Gastrocnemius medialis (tissue), 4 donors: ENCODE measurements around the gene LGI1. TPM values are rescaled to one million over a fixed set of nuclear protein-coding genes. Genes with fewer than 3 reads are reported as not detected.
"Not testable (repeated sequence)": the region's sequence is repeated elsewhere in the genome, so short reads cannot be mapped to it uniquely, and the experiment has no call there.

ENCODE experiments used
- ATAC-seq, 2 donors: fragments of 150-250 bp; one replicate each; pipeline ENCODE4 v1.9.1; 2016
- DNase-seq, 2 donors: peaks; one replicate each; pipeline ENCODE4 v3.0.0-alpha.2; 2019
- H3K27ac ChIP-seq, 4 donors: fragments of 200-600 bp; sonication (generic); 1 replicate in 1 of 4; 2 replicates in 3 of 4; pipeline ENCODE4 v1.5.1; 2016 to 2018; ENCODE audit warnings: mild to moderate bottlenecking in 2 of 4, moderate library complexity in 1 of 4
- H3K27me3 ChIP-seq, 3 donors: fragments of 200-600 bp; sonication (generic) in 2 of 3; 1 replicate in 1 of 3; 2 replicates in 2 of 3; pipeline versions ENCODE4 v1.5.1 to v1.6.0; 2016 to 2019; ENCODE audit warnings: mild to moderate bottlenecking in 1 of 3, moderate library complexity in 1 of 3
- H3K36me3 ChIP-seq, 2 donors: fragments of 200-600 bp; sonication (generic) in 1 of 2; one replicate each; pipeline ENCODE4 v1.5.1; 2017 to 2018
- H3K4me1 ChIP-seq, 2 donors: fragments of 200-600 bp; sonication (generic) in 1 of 2; one replicate each; pipeline ENCODE4 v1.5.1; 2016 to 2017; ENCODE audit warnings: mild to moderate bottlenecking in 2 of 2
- H3K4me3 ChIP-seq, 4 donors: fragments of 200-600 bp; sonication (generic) in 3 of 4; 1 replicate in 1 of 4; 2 replicates in 3 of 4; pipeline ENCODE4 v1.5.1; 2016 to 2019; ENCODE audit warnings: mild to moderate bottlenecking in 2 of 4
- H3K9me3 ChIP-seq, 3 donors: fragments of 200-600 bp; sonication (generic) in 2 of 3; 1 replicate in 1 of 3; 2 replicates in 2 of 3; pipeline ENCODE4 v1.5.1; 2016 to 2019
- CTCF ChIP-seq, 5 experiments: fragments of 450-650 bp in 3 of 5; fragments of 200-600 bp in 2 of 5; sonication (generic) in 2 of 5; IDR thresholded peaks in 4 of 5; conservative IDR thresholded peaks in 1 of 5; 1 replicate in 4 of 5; 2 replicates in 1 of 5; pipeline ENCODE4 v1.5.1; 2016 to 2019; ENCODE audit warnings: antibody characterized with exemption in 5 of 5, mild to moderate bottlenecking in 3 of 5, moderate library complexity in 3 of 5
- POLR2A ChIP-seq, 2 donors: fragments of 450-650 bp; IDR thresholded peaks; one replicate each; pipeline ENCODE4 v1.6.1; 2017; ENCODE audit warnings: antibody characterized with exemption in 2 of 2, mild to moderate bottlenecking in 2 of 2, moderate library complexity in 2 of 2
- in situ Hi-C, 4 donors: fragments of 200-750 bp; cut with MboI; loops; one replicate each; pipeline versions ENCODE4 v1.15.0 to v1.8.0; 2017; ENCODE audit warnings: low sequenced_read_pairs in 4 of 4
- intact Hi-C: fragments of 100-400 bp; cut with DNase I; formaldehyde crosslinking; loops from one replicate; pipeline ENCODE4 v1.15.1; 2023; ENCODE audit warnings: low total_unique reads
- total RNA-seq, 4 donors: library from RNA; depleted of rRNA; stranded (reverse); fragments of >200 nt; gene quantifications; one replicate each; pipeline versions ENCODE4 v1.1.0 to v1.2.3, GENCODE V29; 2016

LGI1 gene
- total RNA-seq, 4 donors from 2014 or later, result 0.33 to 12.6 TPM; not detected in 2

DNA sequence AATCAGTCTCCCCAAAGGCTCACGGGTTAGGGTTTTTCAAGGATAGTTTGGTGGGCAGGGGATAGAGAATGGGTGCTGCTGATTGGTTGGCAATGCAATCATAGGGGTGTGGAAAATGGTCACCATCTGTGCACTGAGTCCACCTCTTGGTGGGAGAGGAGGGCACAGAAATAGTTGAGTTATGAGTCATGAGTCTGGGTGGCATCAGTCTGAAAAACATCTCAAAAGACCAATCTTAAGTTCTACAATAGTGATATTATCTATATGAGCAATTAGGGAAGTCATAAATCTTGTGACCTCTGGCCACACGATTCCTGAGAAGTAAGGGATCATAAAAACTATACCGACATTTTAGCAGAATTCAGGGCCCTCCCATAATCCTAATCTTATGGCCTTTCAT is 62.7 kb downstream of the LGI1 start:
- ATAC-seq (no peak), DNase-seq (no peak)
- TF ChIP-seq CTCF (IDR thresholded peaks at IDR 0.05 in 4 of 5, conservative IDR thresholded peaks at IDR 0.05 in 1 of 5), result no peak
- TF ChIP-seq POLR2A (IDR thresholded peaks at IDR 0.05), result no peak
- intact Hi-C loops (no loop called here), in situ Hi-C loops (no loop called here)
- no peaks in the 10 kb centered on the region for H3K9me3 ChIP-seq
- no peak overlapping the region for H3K4me3 ChIP-seq
- no peak overlapping the region for H3K27ac ChIP-seq
- no peaks in the 10 kb centered on the region for H3K27me3 ChIP-seq
- H3K4me1 ChIP-seq, result peaks cover 3 to 8% of the 10 kb centered on the region in 2 donors
- H3K36me3 ChIP-seq, result no peaks in the 10 kb centered on the region

DNA sequence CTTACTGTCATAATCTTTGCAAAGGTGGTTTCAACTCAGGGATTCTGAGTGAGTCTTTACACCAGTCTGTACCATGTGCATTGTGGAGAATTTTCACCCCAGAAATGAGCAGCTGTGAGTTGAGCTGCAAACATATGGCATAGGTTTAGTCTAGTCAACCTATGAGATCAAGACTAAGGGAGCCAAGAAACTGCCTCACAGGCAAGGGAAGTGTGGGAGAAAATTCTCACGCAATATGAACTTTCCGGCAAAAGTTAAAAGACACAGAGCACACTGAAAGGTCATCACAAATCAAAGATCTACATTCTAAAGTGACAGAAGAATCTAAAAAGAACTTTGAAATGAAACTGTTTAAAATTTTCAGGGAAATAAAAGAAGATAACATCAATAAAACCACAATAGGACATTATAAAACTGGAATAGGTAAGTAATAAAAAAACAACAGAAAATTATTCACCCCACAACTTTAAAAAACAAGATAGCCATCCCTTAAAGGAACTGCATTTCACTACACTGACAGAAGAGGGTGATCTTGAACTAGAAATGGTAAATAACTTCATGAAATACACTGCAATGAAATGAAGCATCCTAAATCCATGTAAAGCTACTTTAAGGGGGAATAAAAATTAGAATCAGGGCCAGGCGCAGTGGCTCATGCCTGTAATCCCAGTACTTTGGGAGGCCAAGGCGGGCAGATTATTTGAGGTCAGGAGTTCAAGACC is 63.5 kb downstream of the LGI1 start:
- no peak overlapping the region for H3K27ac ChIP-seq
- intact Hi-C loops, result no loop called here
- no peaks in the 10 kb centered on the region for H3K9me3 ChIP-seq
- H3K36me3 ChIP-seq, result no peaks in the 10 kb centered on the region
- DNase-seq (no peak), ATAC-seq (no peak)
- no peak for TF ChIP-seq POLR2A (IDR thresholded peaks at IDR 0.05)
- no peak for TF ChIP-seq CTCF (IDR thresholded peaks at IDR 0.05 in 4 of 5, conservative IDR thresholded peaks at IDR 0.05 in 1 of 5)
- no peak overlapping the region for H3K4me3 ChIP-seq
- peaks cover 2% of the 10 kb centered on the region in 2 donors for H3K4me1 ChIP-seq
- in situ Hi-C loops, result no loop called here
- H3K27me3 ChIP-seq, result no peaks in the 10 kb centered on the region

DNA sequence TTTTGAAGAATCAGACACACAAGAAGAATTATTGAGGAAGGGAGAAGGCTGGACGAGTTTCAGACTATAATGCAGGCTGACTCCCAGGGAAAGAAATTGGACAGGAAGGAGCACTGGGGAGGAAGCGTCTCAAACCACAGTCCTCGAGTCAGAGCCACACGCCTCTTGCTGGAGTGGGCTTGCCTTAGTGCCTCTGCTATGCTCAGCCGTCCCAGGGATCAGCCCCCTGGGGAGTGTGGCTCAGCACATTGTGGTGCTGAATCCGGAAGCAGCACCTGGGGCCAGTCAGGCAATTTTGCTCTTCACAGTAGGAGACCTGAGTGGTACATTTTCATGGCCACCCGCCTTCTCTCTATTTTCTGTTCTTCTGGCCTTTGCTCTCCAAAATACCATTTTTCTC is 68.6 kb downstream of the LGI1 start:
- Histone ChIP-seq H3K27me3 (no peaks in the 10 kb centered on the region), H3K4me1 (no peaks in the 10 kb centered on the region), H3K4me3 (no peak overlapping the region), H3K27ac (no peak overlapping the region), H3K9me3 (no peaks in the 10 kb centered on the region), H3K36me3 (no peaks in the 10 kb centered on the region)
- in situ Hi-C loops, result no loop called here
- DNase-seq, result no peak
- TF ChIP-seq CTCF (IDR thresholded peaks at IDR 0.05 in 4 of 5, conservative IDR thresholded peaks at IDR 0.05 in 1 of 5) (no peak), POLR2A (IDR thresholded peaks at IDR 0.05) (no peak)
- intact Hi-C loops, result no loop called here
- ATAC-seq, result no peak

GRCh38 chr10:93827056-93827804 is 69.5 kb downstream of the LGI1 start:
- intact Hi-C loops (no loop called here), in situ Hi-C loops (no loop called here)
- H3K4me1 ChIP-seq, result no peaks in the 10 kb centered on the region
- DNase-seq (no peak), ATAC-seq (no peak)
- H3K27me3 ChIP-seq, result no peaks in the 10 kb centered on the region
- TF ChIP-seq POLR2A (IDR thresholded peaks at IDR 0.05) (no peak), CTCF (IDR thresholded peaks at IDR 0.05 in 4 of 5, conservative IDR thresholded peaks at IDR 0.05 in 1 of 5) (no peak)
- H3K36me3 ChIP-seq, result no peaks in the 10 kb centered on the region
- no peak overlapping the region for H3K4me3 ChIP-seq
- no peak overlapping the region for H3K27ac ChIP-seq
- H3K9me3 ChIP-seq, result no peaks in the 10 kb centered on the region

GRCh38 chr10:93831065-93831464 is 73.3 kb downstream of the LGI1 start:
- DNase-seq, H3K4me3 ChIP-seq, H3K9me3 ChIP-seq, H3K4me1 ChIP-seq, H3K27me3 ChIP-seq, H3K36me3 ChIP-seq, in situ Hi-C loops, H3K27ac ChIP-seq, intact Hi-C loops, ATAC-seq: not testable (repeated sequence)
